Skeletal muscle tissue (tissue), 5 donors: ENCODE measurements around the gene THRAP3. TPM values are rescaled to one million over a fixed set of nuclear protein-coding genes. Genes with fewer than 3 reads are reported as not detected.

Source experiments
- H3K27ac ChIP-seq: one replicate; pipeline ENCODE4 v1.7.0; 2013; ENCODE audit warnings: mild to moderate bottlenecking, low read depth, low read length, inconsistent platforms
- H3K27me3 ChIP-seq, 3 donors: one replicate each; pipeline ENCODE4 v1.7.0; 2013; ENCODE audit warnings: low read length in 3 of 3; ENCODE audit not compliant: control insufficient read depth in 3 of 3, insufficient read depth in 3 of 3
- H3K36me3 ChIP-seq, 3 donors: one replicate each; pipeline ENCODE4 v1.7.0; 2013; ENCODE audit warnings: low read length in 3 of 3; ENCODE audit not compliant: control insufficient read depth in 3 of 3, insufficient read depth in 3 of 3
- H3K4me1 ChIP-seq, 3 donors: one replicate each; pipeline ENCODE4 v1.7.0; 2013; ENCODE audit warnings: low read length in 3 of 3, mild to moderate bottlenecking in 3 of 3; ENCODE audit not compliant: control insufficient read depth in 3 of 3, insufficient read depth in 3 of 3
- H3K4me3 ChIP-seq, 3 donors: one replicate each; pipeline ENCODE4 v1.7.0; 2013; ENCODE audit warnings: low read length in 3 of 3
- H3K9ac ChIP-seq, 3 donors: one replicate each; pipeline ENCODE4 v1.7.0; 2013; ENCODE audit warnings: low read length in 3 of 3, mild to moderate bottlenecking in 3 of 3, moderate library complexity in 2 of 3, low read depth in 1 of 3
- H3K9me3 ChIP-seq, 3 donors: one replicate each; pipeline ENCODE4 v1.7.0; 2013; ENCODE audit warnings: low read length in 3 of 3; ENCODE audit not compliant: control insufficient read depth in 3 of 3
- small RNA-seq: library from RNA; depleted of rRNA; stranded (forward); fragments of <200 nt; gene quantifications from one replicate; pipeline ENCODE3, GENCODE V24; 2014
- total RNA-seq: library from RNA; depleted of rRNA; stranded (reverse); fragments of >200 nt; gene quantifications from one replicate; pipeline ENCODE4 v1.2.3, GENCODE V29; 2014
- donor health status: Osteomylitis.

The THRAP3 gene
- total RNA-seq, 1 donor from 2014 or later: 51.7 TPM

DNA sequence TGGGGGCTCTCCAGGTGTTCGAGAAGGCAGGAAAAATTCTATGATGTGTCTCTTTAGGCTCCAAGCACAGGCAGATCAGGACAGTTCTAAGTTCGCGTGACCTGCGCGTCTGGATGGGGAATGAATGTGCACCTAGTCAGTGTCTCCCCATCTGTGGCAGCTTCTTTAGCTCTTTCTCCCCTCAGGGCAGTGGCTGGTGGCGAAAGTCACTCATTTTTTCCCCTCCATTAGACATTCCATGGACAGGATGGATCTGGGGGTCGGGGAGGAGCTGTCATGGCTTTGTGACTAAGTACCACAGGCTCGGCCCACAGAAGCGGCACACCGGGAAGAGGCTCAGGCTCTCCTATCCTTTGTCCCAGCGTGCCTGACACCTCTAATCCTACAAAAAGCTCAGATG lies 130.2 kb downstream of the THRAP3 start:
- no peak overlapping the region for H3K9ac ChIP-seq
- no peaks in the 10 kb centered on the region for H3K27me3 ChIP-seq
- H3K9me3 ChIP-seq: no peaks in the 10 kb centered on the region
- peaks cover 26 to 33% (median 32%) of the 10 kb centered on the region in 3 donors for H3K4me1 ChIP-seq
- H3K27ac ChIP-seq: no peak overlapping the region
- no peak overlapping the region for H3K4me3 ChIP-seq
- peaks cover 61 to 63% (median 63%) of the 10 kb centered on the region in 3 donors for H3K36me3 ChIP-seq

Small RNA genes lying within 50 kb of the gene (small RNA-seq; reads per million reads assigned to genes)
- gene RN7SL131P (not detected), gene UBE2V2P4 (not detected)

Other genes starting within 250 kb of the THRAP3 start
- 2.1 TPM for gene TEKT2, start 140.3 kb upstream of the THRAP3 start, total RNA-seq
- gene ADPRS, start 135.6 kb upstream of the THRAP3 start, total RNA-seq: 21.4 TPM
- gene COL8A2, start 99.2 kb upstream of the THRAP3 start, total RNA-seq: 11.0 TPM
- gene TRAPPC3, start 75.0 kb upstream of the THRAP3 start, total RNA-seq: 30.3 TPM
- 71.0 TPM for gene MAP7D1, start 68.3 kb upstream of the THRAP3 start, total RNA-seq
- gene SH3D21, start 81.9 kb downstream of the THRAP3 start, total RNA-seq: 0.52 TPM
- 40.7 TPM for gene EVA1B, start 99.2 kb downstream of the THRAP3 start, total RNA-seq
- gene STK40, start 161.5 kb downstream of the THRAP3 start, total RNA-seq: 11.0 TPM
- 4.2 TPM for gene LSM10, start 173.5 kb downstream of the THRAP3 start, total RNA-seq
- gene OSCP1, start 226.0 kb downstream of the THRAP3 start, total RNA-seq: 17.2 TPM
- 25.1 TPM for gene MRPS15, start 239.9 kb downstream of the THRAP3 start, total RNA-seq